ENCODE results near the gene HSF4. TPM values are rescaled to one million over a fixed set of nuclear protein-coding genes. Genes with fewer than 3 reads are reported as not detected.

The HSF4 gene
- total RNA-seq, 2 donors from 2014 or later = 24.3 to 48.1 TPM

GRCh38 chr16:67192781-67193361, 28.3 kb downstream of the HSF4 start:
- DNase-seq = no peak
- peak in 1 of 2 donors; percentile 1 for ATAC-seq
- intact Hi-C loops (cut with DNase I) = no loop called here

GRCh38 chr16:67193536-67193935, 29.0 kb downstream of the HSF4 start:
- intact Hi-C loops (cut with DNase I) = no loop called here
- ATAC-seq (no peak), DNase-seq (no peak)

GRCh38 chr16:67194260-67194659, 29.7 kb downstream of the HSF4 start:
- DNase-seq (no peak), ATAC-seq (no peak)
- intact Hi-C loops (cut with DNase I) = no loop called here

GRCh38 chr16:67195676-67196075, 31.1 kb downstream of the HSF4 start:
- DNase-seq = no peak
- intact Hi-C loops (cut with DNase I) = no loop called here

GRCh38 chr16:67196881-67197280, 32.3 kb downstream of the HSF4 start:
- intact Hi-C loops (cut with DNase I) = no loop called here
- ATAC-seq (no peak), DNase-seq (no peak)

More at GRCh38 chr16:67195676-67196075, 31.1 kb downstream of the HSF4 start:
- ATAC-seq = no peak

GRCh38 chr16:67197704-67198103, 33.2 kb downstream of the HSF4 start:
- no peak for DNase-seq
- no peak for ATAC-seq
- intact Hi-C loops (cut with DNase I) = no loop called here

GRCh38 chr16:67198238-67198734, 33.7 kb downstream of the HSF4 start:
- ATAC-seq = peak; percentile 16 to 45
- peak; percentile 54 for DNase-seq

GRCh38 chr16:67199011-67199807, 34.7 kb downstream of the HSF4 start, which contains the start of gene ELMO3:
Gene ELMO3, plus strand, starts transcription at chr16:67199131. Its CDS starts 196 bp downstream, at chr16:67199327.
- intact Hi-C loops (cut with DNase I) = no loop called here
- no peak for DNase-seq
- peak; percentile 28 to 47 for ATAC-seq

More at GRCh38 chr16:67198238-67198734, 33.7 kb downstream of the HSF4 start:
- intact Hi-C loops (cut with DNase I) = no loop called here

GRCh38 chr16:67199808-67200198, 35.3 kb downstream of the HSF4 start:
- intact Hi-C loops (cut with DNase I) = no loop called here
- DNase-seq (no peak), ATAC-seq (peak; percentile 3 to 5)

GRCh38 chr16:67200491-67200890, 35.9 kb downstream of the HSF4 start:
- ATAC-seq = no peak
- DNase-seq = no peak
- intact Hi-C loops (cut with DNase I) = no loop called here

- intact Hi-C loops (cut with DNase I) = no loop called here
- no peak for DNase-seq
- ATAC-seq = no peak
Observed at GRCh38 chr16:67201411-67202345, 37.1 kb downstream of the HSF4 start.

- intact Hi-C loops (cut with DNase I) = no loop called here
- no peak for ATAC-seq
- no peak for DNase-seq
Observed at GRCh38 chr16:67202426-67202825, 37.9 kb downstream of the HSF4 start.

GRCh38 chr16:67202956-67203493, 38.5 kb downstream of the HSF4 start:
- ATAC-seq = no peak
- no peak for DNase-seq
- intact Hi-C loops (cut with DNase I) = no loop called here

- ATAC-seq (no peak), DNase-seq (no peak)
- intact Hi-C loops (cut with DNase I) = no loop called here
Observed at GRCh38 chr16:67204076-67204475, 39.5 kb downstream of the HSF4 start.

- ATAC-seq = no peak
- intact Hi-C loops (cut with DNase I) = no loop called here
- no peak for DNase-seq
Observed at GRCh38 chr16:67206129-67206837, 41.7 kb downstream of the HSF4 start.

GRCh38 chr16:67206838-67207248, 42.3 kb downstream of the HSF4 start:
- DNase-seq (no peak), ATAC-seq (no peak)

GRCh38 chr16:67207249-67208091, 42.9 kb downstream of the HSF4 start:
- intact Hi-C loops (cut with DNase I) = no loop called here
- DNase-seq (no peak), ATAC-seq (peak in 1 of 2 donors; percentile 13)

More at GRCh38 chr16:67206838-67207248, 42.3 kb downstream of the HSF4 start:
- intact Hi-C loops (cut with DNase I) = no loop called here
